ENCODE measurements around the gene DNAAF9.

The DNAAF9 gene

GRCh38 chr20:3404402-3404801 is 3.1 kb downstream of the DNAAF9 start:
- Histone ChIP-seq H3K27me3 (ENCODE audit: control insufficient read depth in 1 of 2, insufficient read depth in 1 of 2, low read length in 2 of 2) (no peaks in the 10 kb centered on the region), H2BK15ac (ENCODE audit: low read depth, poor library complexity, severe bottlenecking) (no peak overlapping the region), H3K14ac (ENCODE audit: low read length in 2 of 2) (no peak overlapping the region), H3K9me3 (ENCODE audit: control insufficient read depth, low read length) (no peaks in the 10 kb centered on the region), H3K4me1 (ENCODE audit: control insufficient read depth, insufficient read depth, low read depth, low read length) (peaks cover 3% of the 10 kb centered on the region), H2BK12ac (ENCODE audit: low read length in 2 of 2) (no peak overlapping the region), H3K9ac (ENCODE audit: low read length) (no peak overlapping the region), H3K18ac (ENCODE audit: low read depth in 1 of 2, low read length in 2 of 2) (no peak overlapping the region), H3K27ac (ENCODE audit: low read length, poor library complexity, severe bottlenecking) (no peak overlapping the region), H2BK5ac (ENCODE audit: low read depth, low read length, poor library complexity, severe bottlenecking) (no peak overlapping the region), H2AK5ac (ENCODE audit: low read length, severe bottlenecking) (no peak overlapping the region), H3K4ac (ENCODE audit: low read depth in 1 of 2, low read length in 2 of 2) (no peak overlapping the region), H4K8ac (ENCODE audit: low read length) (no peak overlapping the region), H2AFZ (ENCODE audit: low read depth, low read length) (no peak overlapping the region), H4K91ac (ENCODE audit: low read length) (no peak overlapping the region), H3K36me3 (ENCODE audit: control insufficient read depth in 1 of 2, insufficient read depth in 2 of 2, low read depth in 1 of 2, low read length in 2 of 2) (no peaks in the 10 kb centered on the region), H3K23ac (ENCODE audit: low read length in 2 of 2) (no peak overlapping the region), H3K79me1 (replicated peaks; ENCODE audit: low read length, poor library complexity, severe bottlenecking) (no peaks in the 10 kb centered on the region), H2BK120ac (ENCODE audit: low read depth, low read length) (no peak overlapping the region), H3K4me2 (ENCODE audit: low read length, poor library complexity, severe bottlenecking) (no peak overlapping the region), H3K4me3 (ENCODE audit: insufficient read depth in 1 of 2, low read depth in 1 of 2, low read length in 2 of 2) (no peak overlapping the region)
- DNase-seq, result no peak
- 100% methylated on average over 1 of the region's 4 CpGs for WGBS

DNA sequence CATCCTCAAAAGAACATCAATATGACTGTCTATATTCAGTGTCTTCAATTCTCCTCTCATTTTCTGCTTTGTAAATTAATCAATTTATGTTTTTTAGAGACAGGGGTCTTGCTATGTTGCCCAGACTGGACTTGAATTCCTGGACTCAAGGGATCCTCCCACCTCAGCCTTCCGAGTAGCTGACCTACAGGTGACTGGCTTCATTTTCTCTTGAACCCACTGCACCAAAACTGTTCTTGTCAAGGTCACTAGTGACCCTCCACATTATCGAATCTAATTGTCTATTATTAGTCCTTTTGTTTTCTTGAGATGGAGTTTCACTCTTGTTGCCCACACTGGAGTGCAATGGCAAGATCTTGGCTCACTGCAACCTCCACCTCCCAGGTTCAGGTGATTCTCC is 3.7 kb downstream of the DNAAF9 start:
- Histone ChIP-seq H2AFZ (ENCODE audit: low read depth, low read length) (no peak overlapping the region), H3K4ac (ENCODE audit: low read depth in 1 of 2, low read length in 2 of 2) (no peak overlapping the region), H3K36me3 (ENCODE audit: control insufficient read depth in 1 of 2, insufficient read depth in 2 of 2, low read depth in 1 of 2, low read length in 2 of 2) (no peaks in the 10 kb centered on the region), H2BK15ac (ENCODE audit: low read depth, poor library complexity, severe bottlenecking) (no peak overlapping the region), H3K18ac (ENCODE audit: low read depth in 1 of 2, low read length in 2 of 2) (no peak overlapping the region), H3K4me1 (ENCODE audit: control insufficient read depth, insufficient read depth, low read depth, low read length) (peaks cover 5% of the 10 kb centered on the region), H2BK5ac (ENCODE audit: low read depth, low read length, poor library complexity, severe bottlenecking) (no peak overlapping the region), H3K14ac (ENCODE audit: low read length in 2 of 2) (no peak overlapping the region), H3K27ac (ENCODE audit: low read length, poor library complexity, severe bottlenecking) (no peak overlapping the region), H3K23ac (ENCODE audit: low read length in 2 of 2) (no peak overlapping the region), H3K27me3 (ENCODE audit: control insufficient read depth in 1 of 2, insufficient read depth in 1 of 2, low read length in 2 of 2) (no peaks in the 10 kb centered on the region), H4K8ac (ENCODE audit: low read length) (no peak overlapping the region), H3K9ac (ENCODE audit: low read length) (no peak overlapping the region), H2BK120ac (ENCODE audit: low read depth, low read length) (no peak overlapping the region), H3K4me3 (ENCODE audit: insufficient read depth in 1 of 2, low read depth in 1 of 2, low read length in 2 of 2) (no peak overlapping the region), H3K79me1 (replicated peaks; ENCODE audit: low read length, poor library complexity, severe bottlenecking) (peaks cover under 1% of the 10 kb centered on the region), H2BK12ac (ENCODE audit: low read length in 2 of 2) (no peak overlapping the region), H3K9me3 (ENCODE audit: control insufficient read depth, low read length) (no peaks in the 10 kb centered on the region), H3K4me2 (ENCODE audit: low read length, poor library complexity, severe bottlenecking) (no peak overlapping the region), H4K91ac (ENCODE audit: low read length) (no peak overlapping the region), H2AK5ac (ENCODE audit: low read length, severe bottlenecking) (no peak overlapping the region)
- 100% methylated on average over 2 of the region's 2 CpGs for WGBS
- no peak for DNase-seq

- no peak overlapping the region for H2BK120ac ChIP-seq (ENCODE audit: low read depth, low read length)
- H3K4me1 ChIP-seq (ENCODE audit: control insufficient read depth, insufficient read depth, low read depth, low read length), result peaks cover 6% of the 10 kb centered on the region
- no peak overlapping the region for H3K23ac ChIP-seq (ENCODE audit: low read length in 2 of 2)
- no peak overlapping the region for H2BK15ac ChIP-seq (ENCODE audit: low read depth, poor library complexity, severe bottlenecking)
- H3K4ac ChIP-seq (ENCODE audit: low read depth in 1 of 2, low read length in 2 of 2), result no peak overlapping the region
- no peak overlapping the region for H3K4me2 ChIP-seq (ENCODE audit: low read length, poor library complexity, severe bottlenecking)
- no peak overlapping the region for H2BK5ac ChIP-seq (ENCODE audit: low read depth, low read length, poor library complexity, severe bottlenecking)
- H2BK12ac ChIP-seq (ENCODE audit: low read length in 2 of 2), result no peak overlapping the region
- no peak overlapping the region for H4K91ac ChIP-seq (ENCODE audit: low read length)
- no peak overlapping the region for H3K9ac ChIP-seq (ENCODE audit: low read length)
- no peak overlapping the region for H3K4me3 ChIP-seq (ENCODE audit: insufficient read depth in 1 of 2, low read depth in 1 of 2, low read length in 2 of 2)
- H3K36me3 ChIP-seq (ENCODE audit: control insufficient read depth in 1 of 2, insufficient read depth in 2 of 2, low read depth in 1 of 2, low read length in 2 of 2), result no peaks in the 10 kb centered on the region
- no peak overlapping the region for H4K8ac ChIP-seq (ENCODE audit: low read length)
- no peaks in the 10 kb centered on the region for H3K9me3 ChIP-seq (ENCODE audit: control insufficient read depth, low read length)
- no peak for DNase-seq
- over 99% methylated on average over 6 of the region's 6 CpGs for WGBS
- no peak overlapping the region for H2AK5ac ChIP-seq (ENCODE audit: low read length, severe bottlenecking)
- peaks cover 3% of the 10 kb centered on the region for H3K79me1 ChIP-seq (replicated peaks; ENCODE audit: low read length, poor library complexity, severe bottlenecking)
- H2AFZ ChIP-seq (ENCODE audit: low read depth, low read length), result no peak overlapping the region
- no peak overlapping the region for H3K27ac ChIP-seq (ENCODE audit: low read length, poor library complexity, severe bottlenecking)
- H3K27me3 ChIP-seq (ENCODE audit: control insufficient read depth in 1 of 2, insufficient read depth in 1 of 2, low read length in 2 of 2), result no peaks in the 10 kb centered on the region
- no peak overlapping the region for H3K14ac ChIP-seq (ENCODE audit: low read length in 2 of 2)
- no peak overlapping the region for H3K18ac ChIP-seq (ENCODE audit: low read depth in 1 of 2, low read length in 2 of 2)
Measured at GRCh38 chr20:3402453-3402852, 5.0 kb downstream of the DNAAF9 start.

DNA sequence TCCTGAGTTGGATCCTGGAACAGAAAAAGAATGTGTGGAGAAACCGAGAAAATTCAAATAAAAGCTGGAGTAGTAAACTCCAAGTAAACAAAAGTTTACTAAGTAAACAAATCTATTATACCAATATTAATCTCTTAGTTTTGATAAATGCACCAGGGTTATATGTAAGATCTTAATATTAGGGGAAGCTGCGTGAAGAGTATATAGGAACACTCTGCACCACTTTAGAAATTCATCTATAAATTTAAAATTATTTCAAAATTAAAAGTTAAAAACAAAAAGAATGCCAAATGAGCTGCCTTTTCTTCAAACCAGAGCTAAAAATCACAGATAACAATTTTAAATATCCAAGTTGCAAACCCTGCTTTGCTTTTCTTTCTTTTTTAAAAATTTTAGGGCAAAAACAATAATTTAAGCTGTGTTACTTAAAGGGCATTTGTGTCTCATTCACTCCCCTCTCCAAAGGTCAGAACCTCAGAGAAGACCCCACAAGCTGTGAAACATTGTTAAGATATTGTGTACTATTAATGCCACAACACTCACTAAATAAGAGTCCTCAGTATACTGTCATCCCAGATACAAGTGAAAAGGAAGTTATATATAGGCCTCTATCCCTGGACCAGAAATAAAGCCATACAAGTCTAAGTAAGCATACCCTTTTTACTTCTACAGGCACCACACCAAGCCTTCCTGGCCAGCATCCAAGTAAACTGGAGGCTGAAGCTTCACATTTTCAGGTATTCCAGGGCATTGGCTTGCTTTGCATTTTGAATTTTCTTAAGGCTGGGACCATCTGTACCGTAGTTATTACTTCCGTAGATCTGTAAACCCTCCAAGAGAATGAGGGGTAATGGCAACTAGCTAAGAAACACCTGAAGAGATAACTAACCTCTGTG is 7.0 kb downstream of the DNAAF9 start:
- no peak overlapping the region for H3K9ac ChIP-seq (ENCODE audit: low read length)
- H3K9me3 ChIP-seq (ENCODE audit: control insufficient read depth, low read length), result no peaks in the 10 kb centered on the region
- H3K27ac ChIP-seq (ENCODE audit: low read length, poor library complexity, severe bottlenecking), result no peak overlapping the region
- no peak overlapping the region for H3K4me2 ChIP-seq (ENCODE audit: low read length, poor library complexity, severe bottlenecking)
- no peak overlapping the region for H2BK5ac ChIP-seq (ENCODE audit: low read depth, low read length, poor library complexity, severe bottlenecking)
- H2AFZ ChIP-seq (ENCODE audit: low read depth, low read length), result no peak overlapping the region
- H3K79me1 ChIP-seq (replicated peaks; ENCODE audit: low read length, poor library complexity, severe bottlenecking), result peaks cover 8% of the 10 kb centered on the region
- no peak overlapping the region for H2AK5ac ChIP-seq (ENCODE audit: low read length, severe bottlenecking)
- H2BK12ac ChIP-seq (ENCODE audit: low read length in 2 of 2), result no peak overlapping the region
- no peak overlapping the region for H3K18ac ChIP-seq (ENCODE audit: low read depth in 1 of 2, low read length in 2 of 2)
- H3K4me3 ChIP-seq (ENCODE audit: insufficient read depth in 1 of 2, low read depth in 1 of 2, low read length in 2 of 2), result no peak overlapping the region
- H3K23ac ChIP-seq (ENCODE audit: low read length in 2 of 2), result no peak overlapping the region
- H2BK15ac ChIP-seq (ENCODE audit: low read depth, poor library complexity, severe bottlenecking), result no peak overlapping the region
- H2BK120ac ChIP-seq (ENCODE audit: low read depth, low read length), result no peak overlapping the region
- H3K4me1 ChIP-seq (ENCODE audit: control insufficient read depth, insufficient read depth, low read depth, low read length), result peaks cover 6% of the 10 kb centered on the region
- no peaks in the 10 kb centered on the region for H3K36me3 ChIP-seq (ENCODE audit: control insufficient read depth in 1 of 2, insufficient read depth in 2 of 2, low read depth in 1 of 2, low read length in 2 of 2)
- 93% methylated on average over 2 of the region's 4 CpGs for WGBS
- no peak for DNase-seq
- no peak overlapping the region for H4K8ac ChIP-seq (ENCODE audit: low read length)
- H3K27me3 ChIP-seq (ENCODE audit: control insufficient read depth in 1 of 2, insufficient read depth in 1 of 2, low read length in 2 of 2), result no peaks in the 10 kb centered on the region
- no peak overlapping the region for H3K4ac ChIP-seq (ENCODE audit: low read depth in 1 of 2, low read length in 2 of 2)
- H4K91ac ChIP-seq (ENCODE audit: low read length), result no peak overlapping the region
- no peak overlapping the region for H3K14ac ChIP-seq (ENCODE audit: low read length in 2 of 2)
